ENCODE data around the gene RAC3. TPM values are rescaled to one million over a fixed set of nuclear protein-coding genes. Genes with fewer than 3 reads are reported as not detected.

RAC3 gene
- total RNA-seq, 1 donor from 2014 or later, result 12.1 TPM

- intact Hi-C loops (cut with micrococcal nuclease), result no loop called here
- no peaks in the 10 kb centered on the region for H3K4me1 Mint-ChIP-seq
- DNase-seq, result no peak
- H3K36me3 Mint-ChIP-seq (ENCODE audit: low read depth), result peaks cover 20% of the 10 kb centered on the region
- H3K27me3 Mint-ChIP-seq, result peaks cover 4% of the 10 kb centered on the region
- no peak overlapping the region for H3K27ac Mint-ChIP-seq
- H3K4me3 Mint-ChIP-seq, result no peak overlapping the region
- no peaks in the 10 kb centered on the region for H3K9me3 Mint-ChIP-seq
Observed at GRCh38 chr17:82077617-82078358, 46.3 kb downstream of the RAC3 start.

GRCh38 chr17:82078433-82078832 lies 47.0 kb downstream of the RAC3 start:
- H3K27me3 Mint-ChIP-seq, result peaks cover 4% of the 10 kb centered on the region
- H3K9me3 Mint-ChIP-seq, result no peaks in the 10 kb centered on the region
- peaks cover 27% of the 10 kb centered on the region for H3K36me3 Mint-ChIP-seq (ENCODE audit: low read depth)
- no peak overlapping the region for H3K27ac Mint-ChIP-seq
- DNase-seq, result no peak
- H3K4me1 Mint-ChIP-seq, result no peaks in the 10 kb centered on the region
- H3K4me3 Mint-ChIP-seq, result no peak overlapping the region
- intact Hi-C loops (cut with micrococcal nuclease), result no loop called here

GRCh38 chr17:82079001-82079677 lies 47.7 kb downstream of the RAC3 start:
- H3K4me3 Mint-ChIP-seq, result no peak overlapping the region
- H3K36me3 Mint-ChIP-seq (ENCODE audit: low read depth), result peaks cover 32% of the 10 kb centered on the region
- intact Hi-C loops (cut with micrococcal nuclease), result no loop called here
- H3K27ac Mint-ChIP-seq, result no peak overlapping the region
- no peaks in the 10 kb centered on the region for H3K4me1 Mint-ChIP-seq
- H3K9me3 Mint-ChIP-seq, result no peaks in the 10 kb centered on the region
- DNase-seq, result no peak
- no peaks in the 10 kb centered on the region for H3K27me3 Mint-ChIP-seq

GRCh38 chr17:82080048-82080788 lies 48.7 kb downstream of the RAC3 start:
- Mint-ChIP-seq H3K4me3 (no peak overlapping the region), H3K4me1 (no peaks in the 10 kb centered on the region), H3K9me3 (no peaks in the 10 kb centered on the region), H3K27me3 (no peaks in the 10 kb centered on the region), H3K27ac (no peak overlapping the region), H3K36me3 (ENCODE audit: low read depth) (peaks cover 36% of the 10 kb centered on the region)
- no peak for DNase-seq
- intact Hi-C loops (cut with micrococcal nuclease), result no loop called here

- no peak for DNase-seq
- Mint-ChIP-seq H3K9me3 (no peaks in the 10 kb centered on the region), H3K36me3 (ENCODE audit: low read depth) (peaks cover 36% of the 10 kb centered on the region), H3K4me1 (no peaks in the 10 kb centered on the region), H3K27me3 (no peaks in the 10 kb centered on the region), H3K27ac (no peak overlapping the region), H3K4me3 (no peak overlapping the region)
- intact Hi-C loops (cut with micrococcal nuclease), result no loop called here
Observed at GRCh38 chr17:82080789-82081464, 49.4 kb downstream of the RAC3 start.

GRCh38 chr17:82081546-82081945 lies 50.1 kb downstream of the RAC3 start:
- Mint-ChIP-seq H3K36me3 (ENCODE audit: low read depth) (peaks cover 36% of the 10 kb centered on the region), H3K27ac (no peak overlapping the region), H3K4me3 (no peak overlapping the region), H3K4me1 (no peaks in the 10 kb centered on the region), H3K9me3 (no peaks in the 10 kb centered on the region), H3K27me3 (no peaks in the 10 kb centered on the region)
- intact Hi-C loops (cut with micrococcal nuclease), result no loop called here
- DNase-seq, result no peak

- no peak overlapping the region for H3K27ac Mint-ChIP-seq
- H3K36me3 Mint-ChIP-seq (ENCODE audit: low read depth), result peaks cover 36% of the 10 kb centered on the region
- intact Hi-C loops (cut with micrococcal nuclease), result no loop called here
- H3K27me3 Mint-ChIP-seq, result no peaks in the 10 kb centered on the region
- no peaks in the 10 kb centered on the region for H3K4me1 Mint-ChIP-seq
- no peak for DNase-seq
- no peak overlapping the region for H3K4me3 Mint-ChIP-seq
- no peaks in the 10 kb centered on the region for H3K9me3 Mint-ChIP-seq
Observed at GRCh38 chr17:82081966-82082365, 50.5 kb downstream of the RAC3 start.

GRCh38 chr17:82082456-82082855 lies 51.0 kb downstream of the RAC3 start:
- Mint-ChIP-seq H3K27me3 (no peaks in the 10 kb centered on the region), H3K36me3 (ENCODE audit: low read depth) (peaks cover 36% of the 10 kb centered on the region), H3K4me3 (no peak overlapping the region), H3K27ac (no peak overlapping the region), H3K4me1 (no peaks in the 10 kb centered on the region), H3K9me3 (no peaks in the 10 kb centered on the region)
- no peak for DNase-seq
- intact Hi-C loops (cut with micrococcal nuclease), result no loop called here

- no peaks in the 10 kb centered on the region for H3K27me3 Mint-ChIP-seq
- intact Hi-C loops (cut with micrococcal nuclease), result no loop called here
- no peaks in the 10 kb centered on the region for H3K4me1 Mint-ChIP-seq
- H3K9me3 Mint-ChIP-seq, result no peaks in the 10 kb centered on the region
- H3K36me3 Mint-ChIP-seq (ENCODE audit: low read depth), result peaks cover 34% of the 10 kb centered on the region
- H3K27ac Mint-ChIP-seq, result no peak overlapping the region
- DNase-seq, result no peak
- H3K4me3 Mint-ChIP-seq, result no peak overlapping the region
Observed at GRCh38 chr17:82083009-82083408, 51.5 kb downstream of the RAC3 start.

Other genes with a start within 250 kb of the RAC3 start
- gene GCGR, start 227.5 kb upstream of the RAC3 start, total RNA-seq, result not detected in 2 replicates
- 46.7 and 51.9 TPM in 2 replicates for gene MCRIP1, start 198.4 kb upstream of the RAC3 start, total RNA-seq
- not detected in 2 replicates for gene PPP1R27, start 196.6 kb upstream of the RAC3 start, total RNA-seq
- gene P4HB, start 171.1 kb upstream of the RAC3 start, total RNA-seq, result 458 and 507 TPM in 2 replicates
- 697 and 714 TPM in 2 replicates for gene ARHGDIA, start 160.3 kb upstream of the RAC3 start, total RNA-seq
- gene ALYREF, start 140.1 kb upstream of the RAC3 start, total RNA-seq, result 254 and 264 TPM in 2 replicates
- gene ANAPC11, start 140.0 kb upstream of the RAC3 start, total RNA-seq, result 132 and 135 TPM in 2 replicates
- gene NPB, start 129.4 kb upstream of the RAC3 start, total RNA-seq, result 0.30 and 0.40 TPM in 2 replicates
- 43.0 and 46.5 TPM in 2 replicates for gene PCYT2, start 120.3 kb upstream of the RAC3 start, total RNA-seq
- gene SIRT7, start 113.5 kb upstream of the RAC3 start, total RNA-seq, result 54.9 and 58.2 TPM in 2 replicates
- gene MAFG, start 103.9 kb upstream of the RAC3 start, total RNA-seq, result 32.5 and 33.3 TPM in 2 replicates
- gene PYCR1, start 94.4 kb upstream of the RAC3 start, total RNA-seq, result 136 and 138 TPM in 2 replicates
- gene MYADML2, start 84.4 kb upstream of the RAC3 start, total RNA-seq, result not detected in 2 replicates
- gene NOTUM, start 70.5 kb upstream of the RAC3 start, total RNA-seq, result 1.7 and 1.8 TPM in 2 replicates
- gene ASPSCR1, start 54.0 kb upstream of the RAC3 start, total RNA-seq, result 35.1 and 37.3 TPM in 2 replicates
- gene CENPX, start 8.8 kb upstream of the RAC3 start, total RNA-seq, result 116 and 123 TPM in 2 replicates
- gene LRRC45, start 8.4 kb upstream of the RAC3 start, total RNA-seq, result 39.0 and 40.6 TPM in 2 replicates
- 128 TPM in 2 replicates for gene DCXR, start 6.0 kb downstream of the RAC3 start, total RNA-seq
- gene RFNG, start 20.1 kb downstream of the RAC3 start, total RNA-seq, result 21.4 and 30.8 TPM in 2 replicates
- gene GPS1, start 20.2 kb downstream of the RAC3 start, total RNA-seq, result 117 and 118 TPM in 2 replicates
- gene DUS1L, start 34.1 kb downstream of the RAC3 start, total RNA-seq, result 230 and 232 TPM in 2 replicates
- gene FASN, start 66.6 kb downstream of the RAC3 start, total RNA-seq, result 428 and 452 TPM in 2 replicates
- 56.0 and 58.4 TPM in 2 replicates for gene CCDC57, start 181.2 kb downstream of the RAC3 start, total RNA-seq
- gene SLC16A3, start 197.4 kb downstream of the RAC3 start, total RNA-seq, result 162 and 171 TPM in 2 replicates
- gene CSNK1D, start 242.0 kb downstream of the RAC3 start, total RNA-seq, result 137 and 146 TPM in 2 replicates